ENCODE measurements around the gene CTU1. TPM values are rescaled to one million over a fixed set of nuclear protein-coding genes. Genes with fewer than 3 reads are reported as not detected.
A peak's percentile ranks its signal among the peaks of the same experiment; 100 is the strongest.

Gene CTU1
- total RNA-seq, 2 donors from 2014 or later, result 8.1 to 15.4 TPM

DNA sequence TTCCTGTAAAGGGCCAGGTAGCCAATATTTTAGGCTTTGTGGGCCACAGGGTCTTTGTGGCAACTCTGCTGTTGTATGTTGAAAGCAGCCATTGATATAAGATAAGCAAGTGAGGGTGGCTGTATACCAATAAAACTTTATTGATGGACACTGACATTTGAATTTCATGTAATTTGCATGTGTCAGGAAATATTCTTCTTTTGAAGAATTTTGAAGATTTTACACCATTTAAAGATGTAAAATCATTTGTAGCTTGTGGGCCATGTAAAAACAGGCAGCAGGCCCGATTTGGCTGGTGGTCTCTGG is 2.4 kb upstream of the CTU1 start:
- peaks cover 35 to 51% of the 10 kb centered on the region in 2 donors for H3K4me1 Mint-ChIP-seq (ENCODE audit: low read depth in 2 of 2)
- ATAC-seq (no peak), DNase-seq (ENCODE audit: low spot score) (no peak)
- no peaks in the 10 kb centered on the region for H3K27me3 Mint-ChIP-seq
- H3K9me3 Mint-ChIP-seq, result no peaks in the 10 kb centered on the region
- peaks cover 5% of the 10 kb centered on the region for H3K36me3 Mint-ChIP-seq
- H3K27ac Mint-ChIP-seq, result no peak overlapping the region
- no peak overlapping the region for H3K4me3 Mint-ChIP-seq

- DNase-seq (ENCODE audit: low spot score) (no peak), ATAC-seq (peak; percentile 43 to 66)
- H3K9me3 Mint-ChIP-seq, result no peaks in the 10 kb centered on the region
- H3K27ac Mint-ChIP-seq, result peak overlapping the region; percentile 80 to 96
- H3K36me3 Mint-ChIP-seq, result peaks cover 10% of the 10 kb centered on the region
- peaks cover 38 to 39% of the 10 kb centered on the region in 2 donors for H3K4me1 Mint-ChIP-seq (ENCODE audit: low read depth in 2 of 2)
- H3K4me3 Mint-ChIP-seq, result peak overlapping the region; percentile 91
- H3K27me3 Mint-ChIP-seq, result no peaks in the 10 kb centered on the region
These were observed 567 bp upstream of the CTU1 start for GRCh38 chr19:51108805-51109146.

DNA sequence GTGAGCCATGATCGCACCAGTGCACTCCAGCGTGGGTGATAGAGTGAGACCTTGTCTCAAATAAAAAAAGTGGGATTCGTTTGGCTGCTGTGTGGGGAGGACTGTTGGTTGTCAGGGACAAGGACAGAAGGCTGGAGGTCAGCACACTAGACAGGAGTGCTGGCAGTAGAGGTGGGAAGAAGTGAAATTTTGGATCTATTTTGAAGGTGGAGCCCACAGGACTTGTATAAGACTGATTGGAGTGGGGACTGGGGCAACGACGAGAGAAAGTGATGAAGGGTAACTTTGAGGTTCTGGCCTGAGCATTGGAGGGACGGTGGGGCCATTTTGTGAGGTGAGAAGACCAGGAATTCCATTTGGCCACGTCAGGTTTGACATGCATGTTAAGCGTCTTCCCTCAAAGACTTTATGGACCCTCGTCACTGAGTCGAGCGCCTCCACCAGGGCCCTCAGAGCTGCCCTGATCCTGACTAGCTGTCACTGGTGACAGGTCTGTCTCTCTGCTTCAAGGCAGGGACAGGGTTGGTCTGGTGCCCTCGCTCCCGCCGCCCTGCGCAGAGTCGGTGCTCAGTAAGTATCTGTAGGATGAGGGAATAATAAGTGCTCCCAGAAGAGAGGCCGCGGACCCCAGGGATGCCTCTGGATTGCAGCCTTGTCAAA is 673 bp downstream of the CTU1 start:
- ATAC-seq (no peak), DNase-seq (ENCODE audit: low spot score) (no peak)
- peak overlapping the region; percentile 91 for H3K4me3 Mint-ChIP-seq
- peaks cover 14% of the 10 kb centered on the region for H3K36me3 Mint-ChIP-seq
- no peaks in the 10 kb centered on the region for H3K9me3 Mint-ChIP-seq
- peaks cover 40 to 42% of the 10 kb centered on the region in 2 donors for H3K4me1 Mint-ChIP-seq (ENCODE audit: low read depth in 2 of 2)
- H3K27me3 Mint-ChIP-seq, result no peaks in the 10 kb centered on the region
- peak overlapping the region; percentile 80 to 96 for H3K27ac Mint-ChIP-seq

GRCh38 chr19:51103926-51104341 is 4.3 kb downstream of the CTU1 start:
- peaks cover 46 to 51% of the 10 kb centered on the region in 2 donors for H3K4me1 Mint-ChIP-seq (ENCODE audit: low read depth in 2 of 2)
- no peaks in the 10 kb centered on the region for H3K9me3 Mint-ChIP-seq
- ATAC-seq (no peak), DNase-seq (ENCODE audit: low spot score) (no peak)
- H3K27me3 Mint-ChIP-seq, result no peaks in the 10 kb centered on the region
- no peak overlapping the region for H3K4me3 Mint-ChIP-seq
- peaks cover 14% of the 10 kb centered on the region for H3K36me3 Mint-ChIP-seq
- no peak overlapping the region for H3K27ac Mint-ChIP-seq

DNA sequence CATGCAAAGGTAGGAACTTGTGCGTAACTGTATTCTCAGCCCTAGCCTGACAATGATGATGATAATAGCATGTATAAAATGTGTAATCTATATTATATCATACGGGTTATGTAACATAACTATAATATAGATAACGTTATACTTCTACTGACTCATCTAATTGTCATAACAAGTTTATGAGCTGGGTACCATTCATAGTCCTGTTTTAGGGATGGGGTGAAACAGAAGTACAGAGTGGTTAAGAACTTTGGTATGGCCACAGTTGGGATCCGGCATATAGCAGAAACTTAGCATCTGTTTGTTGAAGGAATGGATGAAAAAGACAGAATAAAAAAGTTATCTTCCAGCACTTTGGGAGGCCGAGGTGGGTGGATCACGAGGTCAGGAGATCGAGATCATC is 5.2 kb downstream of the CTU1 start:
- no peak overlapping the region for H3K4me3 Mint-ChIP-seq
- no peaks in the 10 kb centered on the region for H3K9me3 Mint-ChIP-seq
- H3K27ac Mint-ChIP-seq, result no peak overlapping the region
- H3K36me3 Mint-ChIP-seq, result peaks cover 14% of the 10 kb centered on the region
- no peaks in the 10 kb centered on the region for H3K27me3 Mint-ChIP-seq
- ATAC-seq (no peak), DNase-seq (ENCODE audit: low spot score) (no peak)
- peaks cover 40 to 45% of the 10 kb centered on the region in 2 donors for H3K4me1 Mint-ChIP-seq (ENCODE audit: low read depth in 2 of 2)

DNA sequence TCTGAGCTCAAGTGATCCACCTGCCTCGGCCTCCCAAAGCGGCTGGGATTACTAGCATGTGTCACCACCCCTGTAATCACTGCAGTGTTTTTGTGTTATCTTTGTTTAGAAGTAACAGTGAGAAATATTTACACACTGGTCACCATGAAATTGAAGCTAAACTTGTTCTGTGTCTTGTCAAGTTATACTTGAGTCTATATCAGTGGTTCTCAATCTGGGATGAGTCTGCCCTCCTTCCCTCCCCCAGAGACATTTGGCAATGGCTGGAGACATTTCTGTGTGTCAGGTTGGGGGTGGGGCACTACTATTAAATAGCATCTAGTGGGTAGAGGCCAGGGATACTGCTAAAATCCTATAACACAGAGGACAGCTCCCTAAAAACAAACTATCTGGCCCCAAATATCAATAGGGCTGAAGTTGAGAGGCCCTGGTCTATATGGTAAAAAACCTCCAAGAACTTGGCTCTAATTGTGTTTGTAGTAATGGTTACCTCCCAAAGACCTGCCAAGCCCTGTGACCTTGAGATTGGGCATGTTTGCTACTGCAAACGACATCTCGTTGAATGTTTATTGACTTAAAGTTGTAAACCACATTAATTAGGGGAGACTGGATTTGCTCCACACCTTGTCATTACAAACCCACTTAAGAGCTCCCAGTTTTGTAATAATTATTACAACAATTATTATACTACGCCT is 6.9 kb downstream of the CTU1 start:
- Mint-ChIP-seq H3K4me1 (ENCODE audit: low read depth in 2 of 2) (peaks cover 34 to 43% of the 10 kb centered on the region in 2 donors), H3K4me3 (no peak overlapping the region), H3K27me3 (no peaks in the 10 kb centered on the region), H3K27ac (no peak overlapping the region), H3K9me3 (no peaks in the 10 kb centered on the region), H3K36me3 (peaks cover 8% of the 10 kb centered on the region)
- no peak for ATAC-seq
- no peak for DNase-seq (ENCODE audit: low spot score)

DNA sequence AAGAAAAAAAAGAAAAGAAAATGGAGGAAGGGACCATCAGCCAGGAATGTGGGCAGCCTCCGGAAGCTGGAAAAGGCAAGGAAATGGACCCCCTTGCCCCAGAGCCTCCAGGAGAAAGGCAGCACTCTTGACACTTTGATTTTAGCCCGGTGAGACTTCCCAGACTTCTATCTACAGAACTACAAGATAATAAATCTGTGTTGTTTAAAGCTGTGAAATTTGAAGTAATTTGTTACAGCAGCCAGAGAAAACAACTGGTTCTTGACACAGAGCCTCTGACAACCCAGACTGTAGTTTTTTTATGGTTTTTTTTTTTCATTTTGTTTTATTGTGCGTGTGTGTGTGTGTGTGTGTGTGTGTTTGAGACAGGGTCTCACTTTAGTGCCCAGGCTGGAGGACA is 7.6 kb downstream of the CTU1 start:
- Mint-ChIP-seq H3K9me3 (no peaks in the 10 kb centered on the region), H3K36me3 (peaks cover 8% of the 10 kb centered on the region), H3K27ac (no peak overlapping the region), H3K27me3 (no peaks in the 10 kb centered on the region), H3K4me3 (no peak overlapping the region), H3K4me1 (ENCODE audit: low read depth in 2 of 2) (peaks cover 27 to 36% of the 10 kb centered on the region in 2 donors)
- DNase-seq (ENCODE audit: low spot score) (no peak), ATAC-seq (no peak)

GRCh38 chr19:51099047-51099382 is 9.2 kb downstream of the CTU1 start:
- Mint-ChIP-seq H3K9me3 (no peaks in the 10 kb centered on the region), H3K27me3 (no peaks in the 10 kb centered on the region), H3K4me3 (no peak overlapping the region), H3K4me1 (ENCODE audit: low read depth in 2 of 2) (peaks cover 22 to 25% of the 10 kb centered on the region in 2 donors), H3K27ac (no peak overlapping the region), H3K36me3 (peaks cover 4% of the 10 kb centered on the region)
- ATAC-seq (no peak), DNase-seq (ENCODE audit: low spot score) (no peak)

DNA sequence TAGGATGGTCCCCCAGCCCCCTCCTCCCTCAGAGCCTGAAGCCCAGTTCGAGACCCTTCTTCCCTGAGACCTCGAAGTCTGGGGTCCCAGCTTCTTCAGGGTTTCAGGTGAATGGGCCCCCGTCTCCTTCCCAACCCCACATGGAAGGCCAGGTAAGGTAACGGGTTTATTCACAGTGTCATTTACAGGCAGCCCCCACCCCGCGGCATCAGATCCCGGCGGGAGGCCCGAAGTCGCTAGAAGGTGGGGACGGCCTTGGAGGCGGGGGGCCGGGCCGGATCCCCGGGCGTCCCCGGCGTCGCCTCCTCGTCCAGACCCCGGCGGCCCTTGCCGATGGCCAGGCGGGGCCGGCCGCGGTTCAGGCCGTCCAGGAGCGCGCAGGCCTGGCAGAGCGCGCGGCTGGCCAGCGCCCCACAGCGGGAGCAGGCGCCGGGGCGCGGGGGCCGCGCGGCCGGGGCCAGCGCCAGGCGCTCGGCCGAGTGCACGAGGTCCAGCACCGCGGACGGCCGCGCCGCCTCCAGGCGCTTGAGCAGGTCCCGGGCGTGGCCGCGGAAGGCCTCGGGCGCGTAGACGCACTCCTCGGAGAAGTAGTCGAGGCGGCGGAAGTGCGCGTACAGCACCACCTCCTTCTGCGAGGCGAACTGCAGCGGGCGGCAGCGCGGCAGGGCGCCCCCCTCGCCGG is 9.7 kb downstream of the CTU1 start:
- Mint-ChIP-seq H3K36me3 (peaks cover 4% of the 10 kb centered on the region), H3K27me3 (no peaks in the 10 kb centered on the region), H3K4me1 (ENCODE audit: low read depth in 2 of 2) (peaks cover 22 to 25% of the 10 kb centered on the region in 2 donors), H3K9me3 (no peaks in the 10 kb centered on the region), H3K27ac (no peak overlapping the region), H3K4me3 (no peak overlapping the region)
- DNase-seq (ENCODE audit: low spot score) (peak; percentile 58), ATAC-seq (peak; percentile 34 to 76)

DNA sequence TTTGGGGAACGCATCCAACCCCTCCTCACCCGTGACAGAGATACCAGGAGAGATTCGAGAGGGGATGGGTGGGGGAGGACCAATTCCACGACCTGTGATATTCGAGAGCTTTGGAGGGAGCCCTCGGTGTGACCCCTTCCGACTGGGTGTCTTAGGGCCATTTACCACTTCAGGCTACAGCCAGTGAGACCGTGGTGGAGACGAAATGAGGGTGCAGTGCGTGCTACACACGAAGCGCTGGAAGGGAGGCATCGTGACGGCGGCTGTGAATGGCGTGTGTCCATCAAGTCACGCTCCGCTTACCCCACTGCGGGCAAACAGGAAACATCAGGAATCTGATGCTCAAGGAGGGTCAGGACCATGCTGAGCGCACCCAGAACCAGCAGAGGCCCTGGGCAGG is 10.4 kb downstream of the CTU1 start:
- Mint-ChIP-seq H3K27me3 (no peaks in the 10 kb centered on the region), H3K27ac (no peak overlapping the region), H3K4me1 (ENCODE audit: low read depth in 2 of 2) (peaks cover 20 to 25% of the 10 kb centered on the region in 2 donors), H3K9me3 (no peaks in the 10 kb centered on the region), H3K4me3 (no peak overlapping the region), H3K36me3 (peaks cover 2% of the 10 kb centered on the region)
- ATAC-seq, result no peak
- DNase-seq (ENCODE audit: low spot score), result peak; percentile 18

GRCh38 chr19:51097166-51097738 is 11.0 kb downstream of the CTU1 start:
- Mint-ChIP-seq H3K36me3 (no peaks in the 10 kb centered on the region), H3K9me3 (no peaks in the 10 kb centered on the region), H3K27ac (no peak overlapping the region), H3K4me3 (no peak overlapping the region), H3K4me1 (ENCODE audit: low read depth in 2 of 2) (peaks cover 16 to 20% of the 10 kb centered on the region in 2 donors), H3K27me3 (no peaks in the 10 kb centered on the region)
- DNase-seq (ENCODE audit: low spot score), result peak; percentile 75
- peak in 1 of 2 donors; percentile 63 for ATAC-seq

- DNase-seq (ENCODE audit: low spot score) (peak; percentile 40), ATAC-seq (no peak)
- Mint-ChIP-seq H3K27me3 (no peaks in the 10 kb centered on the region), H3K4me1 (ENCODE audit: low read depth in 2 of 2) (peaks cover 16 to 20% of the 10 kb centered on the region in 2 donors), H3K4me3 (no peak overlapping the region), H3K9me3 (no peaks in the 10 kb centered on the region), H3K27ac (no peak overlapping the region), H3K36me3 (no peaks in the 10 kb centered on the region)
These were observed 11.6 kb downstream of the CTU1 start for GRCh38 chr19:51096473-51097165.

DNA sequence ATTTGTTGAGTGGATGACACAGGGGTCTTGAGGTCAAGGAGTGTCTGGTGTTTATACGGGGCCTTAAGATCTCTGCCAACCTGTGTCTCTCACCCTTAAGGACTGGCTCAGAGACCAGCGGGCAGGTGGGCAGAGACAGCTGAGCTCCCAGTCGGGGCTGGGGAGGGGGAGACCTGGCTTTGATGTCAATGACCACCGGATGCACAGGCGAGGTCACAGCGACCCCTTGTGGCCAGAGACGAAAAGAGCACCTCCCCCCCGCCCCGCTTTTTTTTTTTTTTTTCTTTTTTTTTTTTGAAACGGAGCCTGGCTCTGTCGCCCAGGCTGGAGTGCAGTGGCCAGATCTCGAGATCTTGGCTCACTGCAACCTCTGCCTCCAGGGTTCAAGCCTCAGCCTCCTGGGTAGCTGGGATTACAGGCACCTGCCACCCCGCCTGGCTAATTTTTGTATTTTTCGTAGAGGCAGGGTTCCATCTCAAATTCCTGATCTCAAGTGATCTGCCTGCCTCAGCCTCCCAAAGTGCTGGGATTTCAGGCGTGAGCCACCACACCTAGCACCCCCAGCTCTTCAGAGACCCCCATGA is 13.4 kb downstream of the CTU1 start:
- Mint-ChIP-seq H3K4me1 (ENCODE audit: low read depth in 2 of 2) (peaks cover 14 to 16% of the 10 kb centered on the region in 2 donors), H3K9me3 (no peaks in the 10 kb centered on the region), H3K27ac (no peak overlapping the region), H3K36me3 (no peaks in the 10 kb centered on the region), H3K4me3 (no peak overlapping the region), H3K27me3 (no peaks in the 10 kb centered on the region)
- ATAC-seq (no peak), DNase-seq (ENCODE audit: low spot score) (peak; percentile 31)

Data from natural killer cell treated with Interleukin-12 subunit alpha and Interleukin-12 subunit beta and Interleukin-15 and Interleukin-18, amount 100 ng/mL, for 72 hours (primary cell).